HCT116 (cell line): ENCODE measurements around the gene KRT74. TPM values are rescaled to one million over a fixed set of nuclear protein-coding genes. Genes with fewer than 3 reads are reported as not detected.
A peak's percentile ranks its signal among the peaks of the same experiment; 100 is the strongest.

Experiments
- ATAC-seq: fragments of 200-7000 bp; cut with Tn5 transposase; 2 replicates; pipeline ENCODE4 v1.9.1; 2020; ENCODE audit warnings: mild to moderate bottlenecking, moderate library complexity
- BruUV-seq: library from RNA; stranded (reverse); fragments of 400-500 nt; replicated peaks from 2 replicates; lab custom pipeline; 2021; lab: Mats Ljungman, UMichigan
- CTCF ChIA-PET: fragments of 300-600 bp; sonication (Branson Sonifier 250); formaldehyde crosslinking; loops from one replicate; lab custom pipeline; 2021; ENCODE audit warnings: antibody characterized with exemption; lab: Charles Lee
- POLR2A ChIA-PET: fragments of 300-600, 350-600 bp; sonication (Branson Sonifier 250); formaldehyde crosslinking; loops from one replicate; lab custom pipeline; 2021; ENCODE audit warnings: antibody characterized with exemption; lab: Charles Lee
- RAD21 ChIA-PET, 2 experiments: fragments of 300-600 bp; sonication (Branson Sonifier 250); formaldehyde crosslinking; loops; one replicate each; lab custom pipeline; 2023; ENCODE audit warnings: low total read pairs in 2 of 2; ENCODE audit not compliant: uncharacterized antibody in 2 of 2, unreplicated experiment in 2 of 2, low non-redundant PET in 1 of 2; lab: Charles Lee
- DNase-seq: peaks from one replicate; pipeline ENCODE4 v3.0.0-alpha.2; 2010; ENCODE audit warnings: low read depth, low spot score
- H2AFZ ChIP-seq: fragments of 200-600 bp; shearing (Covaris generic), sonication (generic); 2 replicates; pipeline ENCODE4 v1.6.1; 2017; ENCODE audit warnings: low read depth, mixed run types, mixed read lengths, antibody characterized with exemption, low read length; ENCODE audit not compliant: poor library complexity, severe bottlenecking
- H3K27ac ChIP-seq: 2 replicates; pipeline ENCODE4 v1.5.1; 2012; ENCODE audit warnings: low read depth, low read length
- H3K27me3 ChIP-seq: fragments of 200-600 bp; sonication (generic); 2 replicates; pipeline ENCODE4 v1.6.1; 2016; ENCODE audit warnings: mixed run types, low read length, mixed read lengths; ENCODE audit not compliant: insufficient read depth
- H3K36me3 ChIP-seq, 2 experiments: fragments of 200-500 bp in 1 of 2; fragments of 200-600 bp in 1 of 2; sonication (Bioruptor generic) in 1 of 2; sonication (generic) in 1 of 2; 2 replicates each; pipeline versions ENCODE4 v1.5.1 to v1.6.1; 2014 to 2016; ENCODE audit warnings: low read length in 2 of 2, inconsistent platforms in 1 of 2, mixed read lengths in 1 of 2, mixed run types in 1 of 2; ENCODE audit not compliant: insufficient read depth in 2 of 2, control insufficient read depth in 1 of 2
- H3K4me1 ChIP-seq, 2 experiments: fragments of 200-600 bp in 1 of 2; sonication (generic) in 1 of 2; 2 replicates each; pipeline versions ENCODE4 v1.5.1 to v1.6.1; 2012 to 2017; ENCODE audit warnings: low read length in 2 of 2, inconsistent platforms in 1 of 2, mild to moderate bottlenecking in 1 of 2, mixed read lengths in 1 of 2, mixed run types in 1 of 2, moderate library complexity in 1 of 2; ENCODE audit not compliant: insufficient read depth in 2 of 2, control insufficient read depth in 1 of 2
- H3K4me2 ChIP-seq: fragments of 200-600 bp; sonication (generic); 2 replicates; pipeline ENCODE4 v1.6.1; 2017; ENCODE audit warnings: mixed run types, low read length, mixed read lengths
- H3K4me3 ChIP-seq, 2 experiments: fragments of 200-600 bp in 1 of 2; sonication (generic) in 1 of 2; replicated peaks in 1 of 2; 2 replicates each; pipeline ENCODE4 v1.5.1; 2011 to 2016; ENCODE audit warnings: low read length in 2 of 2, control low read depth in 1 of 2, low read depth in 1 of 2, mild to moderate bottlenecking in 1 of 2, mixed read lengths in 1 of 2, mixed run types in 1 of 2
- H3K79me2 ChIP-seq: fragments of 200-600 bp; sonication (generic); 2 replicates; pipeline ENCODE4 v1.6.1; 2017; ENCODE audit warnings: mild to moderate bottlenecking, mixed run types, low read length, moderate library complexity, mixed read lengths; ENCODE audit not compliant: insufficient read depth
- H3K9ac ChIP-seq: fragments of 200-600 bp; sonication (generic); 2 replicates; pipeline ENCODE4 v1.6.1; 2016; ENCODE audit warnings: low read length, mixed read lengths
- H3K9me2 ChIP-seq: fragments of 200-600 bp; sonication (generic), shearing (Covaris generic); 2 replicates; pipeline ENCODE4 v1.6.1; 2017; ENCODE audit warnings: mixed run types, mild to moderate bottlenecking, moderate library complexity; ENCODE audit not compliant: insufficient read depth
- H3K9me3 ChIP-seq, 2 experiments: fragments of 200-500 bp in 1 of 2; fragments of 200-600 bp in 1 of 2; sonication (Bioruptor generic) in 1 of 2; sonication (generic) in 1 of 2; 2 replicates each; pipeline ENCODE4 v1.6.1; 2014 to 2017; ENCODE audit warnings: low read length in 2 of 2, mixed read lengths in 2 of 2, inconsistent platforms in 1 of 2, low read depth in 1 of 2, mild to moderate bottlenecking in 1 of 2, mixed run types in 1 of 2, moderate library complexity in 1 of 2; ENCODE audit not compliant: control insufficient read depth in 1 of 2, insufficient read depth in 1 of 2
- H4K20me1 ChIP-seq: fragments of 200-600 bp; sonication (generic), shearing (Covaris generic); 2 replicates; pipeline ENCODE4 v1.6.1; 2017; ENCODE audit warnings: mixed run types, mild to moderate bottlenecking, moderate library complexity; ENCODE audit not compliant: insufficient read depth
- CEBPB ChIP-seq: IDR thresholded peaks from 2 replicates; pipeline ENCODE4 v1.6.1; 2012; ENCODE audit warnings: low read depth
- ELF1 ChIP-seq: IDR thresholded peaks from 2 replicates; pipeline ENCODE4 v1.6.1; 2012; ENCODE audit warnings: low read depth, borderline replicate concordance
- EZH2 ChIP-seq: fragments of 200-600 bp; sonication (generic); IDR thresholded peaks from 2 replicates; pipeline ENCODE4 v1.6.1; 2017; ENCODE audit warnings: antibody characterized with exemption, mixed run types
- EZH2phosphoT487 ChIP-seq: fragments of 200-600 bp; IDR thresholded peaks from 2 replicates; pipeline ENCODE4 v1.6.1; 2018; ENCODE audit warnings: antibody characterized with exemption, borderline replicate concordance
- JUND ChIP-seq: IDR thresholded peaks from 2 replicates; pipeline ENCODE4 v1.6.1; 2012
- POLR2AphosphoS5 ChIP-seq: IDR thresholded peaks from 2 replicates; pipeline ENCODE4 v1.6.1; 2011; ENCODE audit warnings: mild to moderate bottlenecking, low read depth, low read length, moderate library complexity
- RAD21 ChIP-seq: IDR thresholded peaks from 2 replicates; pipeline ENCODE4 v1.6.1; 2012; ENCODE audit warnings: low read depth, mild to moderate bottlenecking
- SIN3A ChIP-seq: IDR thresholded peaks from 2 replicates; pipeline ENCODE4 v1.6.1; 2012; ENCODE audit warnings: low read depth
- SP1 ChIP-seq: IDR thresholded peaks from 2 replicates; pipeline ENCODE4 v1.6.1; 2012; ENCODE audit warnings: low read depth
- YY1 ChIP-seq: IDR thresholded peaks from 2 replicates; pipeline ENCODE4 v1.6.1; 2011; ENCODE audit warnings: low read length, low read depth, moderate library complexity, mild to moderate bottlenecking; ENCODE audit not compliant: insufficient replicate concordance; ENCODE audit errors: extremely low read depth
- ZNF274 ChIP-seq: fragments of 200-500 bp; sonication (Bioruptor generic); IDR thresholded peaks from 2 replicates; pipeline ENCODE4 v1.6.1; 2014; ENCODE audit warnings: mild to moderate bottlenecking, low read depth, low read length, inconsistent platforms
- intact Hi-C: fragments of 100-400 bp; cut with micrococcal nuclease; formaldehyde crosslinking; loops from 2 replicates; pipeline ENCODE4 v1.10.0; 2022
- total RNA-seq: library from RNA; stranded (reverse); gene quantifications from one replicate; pipeline ENCODE4 v1.2.1, GENCODE V29; 2021; ENCODE audit not compliant: unreplicated experiment
- TF ChIP-seq, protein P1 (sequence below), 3 experiments: fragments of 200-600 bp in 1 of 3; sonication (generic) in 1 of 3; IDR thresholded peaks in 2 of 3; conservative IDR thresholded peaks in 1 of 3; 2 replicates each; pipeline ENCODE4 v1.5.1; 2012 to 2017; ENCODE audit warnings: low read depth in 2 of 3, low read length in 2 of 3, antibody characterized with exemption in 1 of 3, borderline replicate concordance in 1 of 3, control low read depth in 1 of 3, mild to moderate bottlenecking in 1 of 3, mixed read lengths in 1 of 3, mixed run types in 1 of 3, moderate library complexity in 1 of 3; ENCODE audit not compliant: insufficient read depth in 1 of 3
- TF ChIP-seq, protein P2 (sequence below): IDR thresholded peaks from 2 replicates; pipeline ENCODE4 v1.6.1; 2012; ENCODE audit warnings: low read depth
- TF ChIP-seq, protein P3 (sequence below): IDR thresholded peaks from 2 replicates; pipeline ENCODE4 v1.6.1; 2012

The KRT74 gene
- total RNA-seq, 1 experiment from 2014 or later = not detected

DNA sequence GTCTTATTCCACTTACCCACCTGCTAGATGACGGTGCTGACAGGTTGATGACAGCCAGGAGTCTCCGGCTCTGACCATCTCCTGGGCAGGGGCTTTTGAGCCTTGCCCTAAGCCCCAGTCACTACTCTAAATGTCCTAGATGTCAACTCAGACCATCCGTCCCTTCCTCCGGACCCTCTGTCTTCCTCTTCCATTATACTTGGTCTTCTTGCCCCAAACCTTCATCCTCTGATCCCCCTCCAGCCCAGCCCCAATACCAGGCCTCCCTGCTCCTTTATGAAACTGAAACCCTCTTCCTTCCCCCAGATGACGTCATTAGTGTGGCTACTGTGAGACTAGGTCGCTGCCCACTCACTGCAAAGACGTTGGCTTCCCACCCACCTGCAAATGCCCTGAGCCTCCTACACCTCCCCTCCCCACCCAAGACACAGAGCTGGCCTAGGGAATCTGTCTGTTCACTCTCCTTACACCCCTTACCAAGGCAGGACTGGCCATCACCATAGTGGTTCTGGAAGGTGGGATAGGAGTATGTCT is 30.8 kb downstream of the KRT74 start (continued):
- TF ChIP-seq, protein P1, sequence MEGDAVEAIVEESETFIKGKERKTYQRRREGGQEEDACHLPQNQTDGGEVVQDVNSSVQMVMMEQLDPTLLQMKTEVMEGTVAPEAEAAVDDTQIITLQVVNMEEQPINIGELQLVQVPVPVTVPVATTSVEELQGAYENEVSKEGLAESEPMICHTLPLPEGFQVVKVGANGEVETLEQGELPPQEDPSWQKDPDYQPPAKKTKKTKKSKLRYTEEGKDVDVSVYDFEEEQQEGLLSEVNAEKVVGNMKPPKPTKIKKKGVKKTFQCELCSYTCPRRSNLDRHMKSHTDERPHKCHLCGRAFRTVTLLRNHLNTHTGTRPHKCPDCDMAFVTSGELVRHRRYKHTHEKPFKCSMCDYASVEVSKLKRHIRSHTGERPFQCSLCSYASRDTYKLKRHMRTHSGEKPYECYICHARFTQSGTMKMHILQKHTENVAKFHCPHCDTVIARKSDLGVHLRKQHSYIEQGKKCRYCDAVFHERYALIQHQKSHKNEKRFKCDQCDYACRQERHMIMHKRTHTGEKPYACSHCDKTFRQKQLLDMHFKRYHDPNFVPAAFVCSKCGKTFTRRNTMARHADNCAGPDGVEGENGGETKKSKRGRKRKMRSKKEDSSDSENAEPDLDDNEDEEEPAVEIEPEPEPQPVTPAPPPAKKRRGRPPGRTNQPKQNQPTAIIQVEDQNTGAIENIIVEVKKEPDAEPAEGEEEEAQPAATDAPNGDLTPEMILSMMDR (IDR thresholded peaks at IDR 0.05 in 2 of 3, conservative IDR thresholded peaks at IDR 0.05 in 1 of 3; ENCODE audit: borderline replicate concordance in 1 of 3, insufficient read depth in 1 of 3, low read depth in 2 of 3, low read length in 2 of 3) = no peak
- TF ChIP-seq EZH2phosphoT487 = no peak
- TF ChIP-seq EZH2 = no peak

DNA sequence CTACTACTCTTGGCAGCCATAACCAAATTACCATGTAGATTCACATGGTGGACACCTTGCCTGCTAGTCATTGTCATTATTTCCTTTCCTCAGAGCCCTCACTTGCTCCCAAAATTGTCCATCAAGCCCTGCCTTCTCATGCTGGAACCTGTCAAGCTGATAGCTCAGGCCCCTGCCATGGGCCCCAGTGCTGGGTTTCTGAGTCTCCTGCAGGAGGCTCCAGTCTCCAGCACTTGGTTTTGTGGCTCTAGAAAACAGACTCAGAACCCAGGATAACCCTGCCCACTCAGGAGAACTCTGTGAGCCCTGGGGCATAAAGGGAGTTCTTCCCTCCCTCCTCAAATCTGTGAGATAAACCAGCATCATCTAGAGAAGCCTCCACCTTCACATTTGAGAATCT is 31.5 kb downstream of the KRT74 start:
- Histone ChIP-seq H3K9me3 (no peaks in the 10 kb centered on the region), H4K20me1 (no peaks in the 10 kb centered on the region), H3K4me1 (peaks cover 13 to 21% of the 10 kb centered on the region in 2 experiments), H3K79me2 (no peaks in the 10 kb centered on the region), H3K4me3 (no peak overlapping the region), H3K27ac (no peak overlapping the region), H3K27me3 (no peaks in the 10 kb centered on the region), H3K9me2 (no peaks in the 10 kb centered on the region), H3K9ac (no peak overlapping the region), H3K4me2 (no peak overlapping the region), H2AFZ (no peak overlapping the region), H3K36me3 (no peaks in the 10 kb centered on the region)
- POLR2A ChIA-PET = no interaction called here
- no TSS peak for BruUV-seq
- ATAC-seq = peak; percentile 37; the same call in 1 of the 2 replicates
- intact Hi-C loops = no loop called here
- RAD21 ChIA-PET = no interaction called here
- no peak for DNase-seq
- CTCF ChIA-PET = no interaction called here
- TF ChIP-seq CEBPB = no peak
- no peak for TF ChIP-seq JUND
- no peak for TF ChIP-seq YY1
- TF ChIP-seq, protein P2, sequence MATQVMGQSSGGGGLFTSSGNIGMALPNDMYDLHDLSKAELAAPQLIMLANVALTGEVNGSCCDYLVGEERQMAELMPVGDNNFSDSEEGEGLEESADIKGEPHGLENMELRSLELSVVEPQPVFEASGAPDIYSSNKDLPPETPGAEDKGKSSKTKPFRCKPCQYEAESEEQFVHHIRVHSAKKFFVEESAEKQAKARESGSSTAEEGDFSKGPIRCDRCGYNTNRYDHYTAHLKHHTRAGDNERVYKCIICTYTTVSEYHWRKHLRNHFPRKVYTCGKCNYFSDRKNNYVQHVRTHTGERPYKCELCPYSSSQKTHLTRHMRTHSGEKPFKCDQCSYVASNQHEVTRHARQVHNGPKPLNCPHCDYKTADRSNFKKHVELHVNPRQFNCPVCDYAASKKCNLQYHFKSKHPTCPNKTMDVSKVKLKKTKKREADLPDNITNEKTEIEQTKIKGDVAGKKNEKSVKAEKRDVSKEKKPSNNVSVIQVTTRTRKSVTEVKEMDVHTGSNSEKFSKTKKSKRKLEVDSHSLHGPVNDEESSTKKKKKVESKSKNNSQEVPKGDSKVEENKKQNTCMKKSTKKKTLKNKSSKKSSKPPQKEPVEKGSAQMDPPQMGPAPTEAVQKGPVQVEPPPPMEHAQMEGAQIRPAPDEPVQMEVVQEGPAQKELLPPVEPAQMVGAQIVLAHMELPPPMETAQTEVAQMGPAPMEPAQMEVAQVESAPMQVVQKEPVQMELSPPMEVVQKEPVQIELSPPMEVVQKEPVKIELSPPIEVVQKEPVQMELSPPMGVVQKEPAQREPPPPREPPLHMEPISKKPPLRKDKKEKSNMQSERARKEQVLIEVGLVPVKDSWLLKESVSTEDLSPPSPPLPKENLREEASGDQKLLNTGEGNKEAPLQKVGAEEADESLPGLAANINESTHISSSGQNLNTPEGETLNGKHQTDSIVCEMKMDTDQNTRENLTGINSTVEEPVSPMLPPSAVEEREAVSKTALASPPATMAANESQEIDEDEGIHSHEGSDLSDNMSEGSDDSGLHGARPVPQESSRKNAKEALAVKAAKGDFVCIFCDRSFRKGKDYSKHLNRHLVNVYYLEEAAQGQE = no peak
- no peak for TF ChIP-seq ELF1
- TF ChIP-seq SP1 = no peak
- no peak for TF ChIP-seq EZH2
- TF ChIP-seq ZNF274 = no peak
- TF ChIP-seq EZH2phosphoT487 = no peak
- peak; percentile 27; the same call in 1 of the 2 replicates for TF ChIP-seq RAD21
- no peak for TF ChIP-seq SIN3A
- no peak for TF ChIP-seq POLR2AphosphoS5
- TF ChIP-seq, protein P1 (IDR thresholded peaks at IDR 0.05 in 2 of 3, conservative IDR thresholded peaks at IDR 0.05 in 1 of 3; ENCODE audit: borderline replicate concordance in 1 of 3, insufficient read depth in 1 of 3, low read depth in 2 of 3, low read length in 2 of 3) = 0 out of 6 replicates have a peak, but pooled peaks of 1 of the 3 experiments have one; percentile 7
- TF ChIP-seq, protein P3, sequence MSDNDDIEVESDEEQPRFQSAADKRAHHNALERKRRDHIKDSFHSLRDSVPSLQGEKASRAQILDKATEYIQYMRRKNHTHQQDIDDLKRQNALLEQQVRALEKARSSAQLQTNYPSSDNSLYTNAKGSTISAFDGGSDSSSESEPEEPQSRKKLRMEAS = no peak
